ENCODE results near the gene GHRL.

The GHRL gene

DNA sequence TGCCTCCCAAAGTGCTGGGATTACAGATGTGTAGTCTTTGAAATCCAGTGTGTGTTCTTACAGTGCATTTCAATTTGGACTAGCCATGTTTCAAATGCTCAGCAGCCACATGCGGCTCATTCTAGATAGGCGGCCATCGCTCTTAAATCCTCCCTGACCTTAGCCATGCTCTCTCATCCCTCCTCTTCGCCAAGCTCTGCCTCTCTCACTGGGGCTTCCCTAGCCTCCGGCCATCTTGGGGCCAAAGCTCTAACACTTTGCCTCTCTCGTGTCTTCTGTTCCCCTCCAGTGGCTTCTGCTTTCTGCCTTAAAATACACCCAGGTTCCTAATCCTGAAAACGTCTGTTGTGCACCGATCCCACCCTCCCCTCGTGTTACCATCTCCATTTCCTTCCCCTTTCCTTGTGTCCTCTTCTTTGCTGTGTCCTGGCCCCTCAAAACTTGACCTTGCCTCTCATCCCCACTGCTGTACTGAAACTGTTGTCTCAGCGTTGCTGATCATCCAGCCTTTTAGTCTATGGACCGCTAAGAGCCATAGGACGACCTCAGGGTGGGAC is 1.4 kb upstream of the GHRL start:
- no peak for DNase-seq

GRCh38 chr3:10291641-10292040 is 1.1 kb downstream of the GHRL start:
- no peak for DNase-seq

- no peak for DNase-seq
Observed at GRCh38 chr3:10290481-10291176, 2.1 kb downstream of the GHRL start.

GRCh38 chr3:10289787-10290355 is 2.9 kb downstream of the GHRL start:
- no peak for DNase-seq

GRCh38 chr3:10289077-10289476 is 3.7 kb downstream of the GHRL start:
- no peak for DNase-seq

- no peak for DNase-seq
Observed at GRCh38 chr3:10288575-10288960, 4.2 kb downstream of the GHRL start.

DNA sequence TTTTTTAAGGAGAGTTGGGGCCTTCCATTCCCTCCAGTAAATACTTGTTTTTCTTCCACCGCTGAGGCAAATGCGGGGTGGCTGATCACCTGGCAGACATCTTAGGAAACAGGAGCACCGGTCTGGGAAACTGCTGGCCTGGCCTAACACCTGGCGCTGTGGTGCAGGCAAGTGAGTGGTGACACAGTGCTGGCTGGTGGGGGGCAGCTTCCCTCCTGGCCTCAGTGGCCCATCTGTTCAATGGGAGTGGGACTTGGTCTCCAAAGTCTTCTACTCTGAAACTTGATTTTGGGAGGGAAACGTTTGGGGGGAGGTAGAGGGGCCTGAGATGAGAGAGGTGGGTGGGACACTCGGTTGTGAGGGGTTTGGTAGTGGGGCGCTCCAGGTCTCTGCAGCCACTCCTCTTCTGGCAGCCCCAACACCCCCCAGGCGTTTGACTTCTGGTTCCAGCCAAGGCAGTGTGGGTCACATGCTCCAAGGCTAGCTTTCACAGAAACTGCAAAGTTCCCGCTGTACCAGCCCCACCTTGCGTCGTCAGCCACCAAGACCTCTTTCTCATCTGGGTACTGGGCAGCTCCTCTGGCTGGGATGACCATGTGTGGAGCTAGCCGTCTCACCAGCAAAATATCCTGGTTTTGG is 4.7 kb downstream of the GHRL start:
- DNase-seq, result no peak

DNA sequence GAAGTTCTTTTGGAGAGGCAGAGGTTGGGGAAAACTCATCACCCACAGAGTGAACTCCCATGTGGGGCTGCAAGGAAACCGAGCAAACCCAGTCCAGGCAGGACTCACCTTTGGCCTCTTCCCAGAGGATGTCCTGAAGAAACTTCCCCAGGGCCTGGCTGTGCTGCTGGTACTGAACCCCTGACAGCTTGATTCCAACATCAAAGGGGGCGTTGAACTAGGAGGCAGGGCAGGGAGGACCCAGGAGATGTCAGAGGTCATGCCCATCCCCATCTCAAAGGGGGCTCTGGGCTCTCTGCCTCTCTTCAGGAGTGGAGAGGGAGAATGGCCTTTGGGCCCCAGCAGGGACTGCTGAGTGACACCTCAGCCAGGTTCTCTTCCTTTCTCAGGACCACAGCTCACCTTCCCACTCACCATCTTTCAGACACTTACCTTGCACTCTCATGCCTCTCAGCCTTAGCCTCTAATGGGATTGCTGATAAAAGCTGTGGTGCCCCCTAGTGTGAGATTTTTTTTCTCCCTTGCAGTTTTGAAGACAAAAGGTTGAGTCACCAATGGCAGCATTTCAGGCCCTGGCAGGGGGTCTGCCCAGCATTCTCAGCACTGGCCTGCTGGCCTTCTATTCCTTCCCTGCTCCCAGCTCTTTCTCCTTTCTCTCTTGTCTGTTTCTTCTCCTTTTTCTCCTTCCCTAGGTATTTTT is 6.0 kb downstream of the GHRL start:
- no peak for DNase-seq

- no peak for DNase-seq
Observed at GRCh38 chr3:10286133-10286524, 6.6 kb downstream of the GHRL start.

DNA sequence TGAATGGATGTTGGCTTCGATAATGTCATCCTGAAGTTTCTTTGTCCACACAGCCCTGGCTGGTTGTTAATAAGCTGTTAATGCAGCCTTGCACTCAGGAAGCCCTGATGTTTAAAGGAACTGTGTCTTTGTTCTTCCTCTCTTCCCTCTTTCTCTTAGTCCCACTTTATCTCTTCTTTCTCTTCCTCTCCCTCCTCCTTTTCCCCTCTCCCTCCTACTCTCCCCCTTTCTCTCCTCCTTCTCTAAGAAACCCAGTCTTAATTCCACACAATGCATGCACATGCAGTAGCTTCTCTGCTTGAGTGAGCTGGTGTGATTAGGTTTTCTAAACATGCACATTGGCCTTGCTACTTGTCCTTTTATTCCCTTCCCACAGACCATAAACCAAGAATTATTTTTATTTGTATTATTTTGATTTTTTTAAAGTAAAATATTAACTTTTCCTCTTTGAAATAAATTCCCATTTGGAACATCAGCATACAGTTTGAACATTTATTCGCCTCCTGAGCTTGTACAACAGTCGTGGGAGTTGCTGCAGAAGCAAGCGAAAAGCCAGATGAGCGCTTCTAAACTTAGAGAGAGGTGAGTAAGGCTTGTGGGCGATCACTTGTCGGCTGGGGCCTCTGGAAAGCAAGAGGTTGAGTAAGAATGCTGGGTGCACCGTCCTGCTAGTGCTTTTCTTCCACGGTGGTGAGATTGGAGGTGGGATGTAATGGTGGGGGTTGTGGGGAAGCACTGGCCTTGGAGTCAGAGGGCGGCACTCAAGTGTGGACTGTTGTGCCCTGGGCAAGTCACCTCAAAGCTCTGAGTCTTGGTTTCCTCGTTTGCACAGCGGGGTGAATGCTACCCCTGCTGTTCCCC is 7.2 kb downstream of the GHRL start:
- DNase-seq, result no peak

DNA sequence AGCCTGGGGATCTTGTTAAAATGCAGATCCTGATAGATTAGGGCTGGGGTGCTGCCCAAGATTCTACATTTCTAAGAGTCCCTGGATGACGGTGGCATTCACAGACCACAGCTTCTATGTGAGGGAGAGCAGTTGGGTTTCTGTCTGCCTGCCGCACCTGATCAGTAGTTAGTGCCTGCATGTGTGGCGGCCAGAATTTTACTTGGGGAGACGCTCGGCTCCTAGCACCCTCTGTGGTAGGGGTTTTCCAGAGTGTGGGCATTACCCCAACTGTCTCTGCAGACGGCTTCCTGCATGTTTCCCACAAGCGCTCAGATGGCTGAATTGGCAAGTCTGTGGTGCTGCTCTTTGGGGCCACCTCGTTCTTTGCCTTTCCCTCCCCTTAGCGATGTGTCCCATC is 8.3 kb downstream of the GHRL start:
- no peak for DNase-seq

- DNase-seq, result no peak
Observed at GRCh38 chr3:10283638-10284037, 9.1 kb downstream of the GHRL start.

GRCh38 chr3:10281951-10282350 is 10.8 kb downstream of the GHRL start:
- no peak for DNase-seq

- no peak for DNase-seq
Observed at GRCh38 chr3:10280571-10280970, 12.2 kb downstream of the GHRL start.

GRCh38 chr3:10280177-10280529 is 12.6 kb downstream of the GHRL start:
- DNase-seq, result no peak

DNA sequence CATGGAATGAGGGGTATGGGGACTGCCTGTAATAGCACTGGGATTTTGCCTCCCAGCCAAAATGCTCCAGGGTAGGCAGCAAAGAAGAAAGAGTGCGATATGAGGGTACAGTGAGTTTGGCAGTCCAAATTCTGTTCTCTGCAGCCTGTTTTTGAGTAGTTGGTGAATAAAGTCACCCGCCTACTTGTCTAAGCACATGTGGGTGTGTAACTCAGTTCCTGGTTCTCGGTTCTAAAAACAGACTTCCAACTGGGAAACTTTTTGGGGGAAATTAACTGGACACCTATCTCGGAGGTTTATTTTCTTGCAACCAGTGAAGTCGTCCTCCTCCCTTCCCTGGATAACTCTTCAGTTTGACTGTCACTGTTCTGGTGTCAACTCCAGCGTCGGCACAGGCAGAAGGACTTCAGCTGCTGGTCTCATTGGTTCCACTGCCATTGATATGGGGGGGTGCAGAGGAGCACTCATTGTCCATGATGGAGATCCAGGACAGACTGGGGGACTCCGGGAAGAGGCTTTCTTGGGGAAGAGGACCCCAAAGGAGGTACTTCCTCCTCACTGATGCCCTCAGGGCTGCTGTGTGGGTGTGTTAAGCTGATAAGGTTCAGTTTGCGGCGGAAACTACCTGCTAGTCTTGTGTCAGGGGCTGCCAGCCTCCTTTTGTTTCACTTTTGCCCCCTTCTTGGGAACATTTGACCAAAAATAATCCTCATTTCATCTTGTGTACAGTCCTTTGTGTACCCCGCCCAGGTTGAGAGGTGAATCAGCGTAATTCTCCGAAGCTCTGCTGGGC is 13.2 kb downstream of the GHRL start:
- DNase-seq, result no peak

DNA sequence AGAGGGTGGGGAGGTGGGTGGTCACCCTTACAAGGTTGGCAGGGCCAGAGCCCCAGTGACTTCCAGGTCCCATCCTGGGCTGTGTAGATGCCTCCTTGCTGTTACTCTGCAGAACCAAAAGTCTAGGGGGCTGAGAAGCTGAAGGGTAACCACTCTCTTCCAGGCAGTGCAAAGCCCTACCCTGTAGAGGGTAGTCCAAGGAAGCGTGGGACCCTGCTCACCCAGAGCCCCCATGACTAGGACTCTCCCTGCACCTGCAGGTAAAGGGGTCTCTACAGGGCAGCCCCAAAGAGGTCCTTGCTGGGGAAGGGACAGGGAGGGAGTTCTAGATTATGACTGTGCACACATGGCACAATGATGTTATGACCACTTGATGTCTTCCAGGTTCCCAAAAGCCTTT is 14.2 kb downstream of the GHRL start:
- DNase-seq, result no peak

GRCh38 chr3:10277115-10277625 is 15.6 kb downstream of the GHRL start:
- DNase-seq, result no peak

DNA sequence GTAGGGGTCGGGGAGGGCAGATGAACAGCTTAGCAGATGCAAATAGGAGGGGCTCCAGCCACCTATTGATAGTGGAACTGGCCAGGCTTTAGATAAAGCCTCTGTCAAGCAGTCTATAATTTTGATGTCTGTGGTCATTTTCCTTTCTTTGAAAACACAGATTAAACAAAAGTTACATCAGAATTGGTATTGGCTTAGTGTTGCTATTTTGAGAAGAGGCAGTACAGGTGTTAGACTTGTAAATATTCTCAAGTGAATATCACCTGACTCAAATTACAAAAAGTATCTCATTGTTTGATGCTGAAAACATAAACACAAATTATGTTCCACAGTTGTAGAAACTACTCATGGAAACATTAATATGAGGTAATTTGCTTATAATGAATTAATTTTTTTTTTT is 18.1 kb downstream of the GHRL start:
- DNase-seq, result no peak

- no peak for DNase-seq
Observed at GRCh38 chr3:10273702-10274305, 18.9 kb downstream of the GHRL start.

DNA sequence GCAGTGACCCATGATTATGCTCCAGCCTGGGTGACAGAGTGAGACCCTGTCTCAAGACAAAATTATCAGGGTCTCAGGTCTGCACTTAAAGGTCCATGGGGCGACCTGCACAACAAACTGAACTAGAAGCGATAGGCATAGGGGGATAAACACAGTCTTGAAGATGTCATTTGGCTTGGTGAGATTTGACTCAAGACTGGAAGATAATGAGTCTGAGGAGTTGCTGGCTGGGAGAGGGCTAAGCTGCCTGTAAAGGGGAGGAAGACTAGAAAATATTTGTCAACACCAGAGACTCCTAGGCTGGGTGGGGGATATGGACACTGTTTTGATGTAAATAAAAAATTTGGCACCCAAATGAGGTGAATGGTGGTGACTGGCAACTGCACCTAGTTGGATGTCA is 19.8 kb downstream of the GHRL start:
- no peak for DNase-seq
